Ramos (cell line): ENCODE results near the gene PUSL1.

Experiments
- in situ Hi-C: fragments of 300-500 bp; cut with MboI; formaldehyde crosslinking; loops from one replicate; pipeline ENCODE4 v1.14.3; 2022; ENCODE audit warnings: low sequenced_read_pairs; ENCODE audit not compliant: unreplicated experiment

The PUSL1 gene

DNA sequence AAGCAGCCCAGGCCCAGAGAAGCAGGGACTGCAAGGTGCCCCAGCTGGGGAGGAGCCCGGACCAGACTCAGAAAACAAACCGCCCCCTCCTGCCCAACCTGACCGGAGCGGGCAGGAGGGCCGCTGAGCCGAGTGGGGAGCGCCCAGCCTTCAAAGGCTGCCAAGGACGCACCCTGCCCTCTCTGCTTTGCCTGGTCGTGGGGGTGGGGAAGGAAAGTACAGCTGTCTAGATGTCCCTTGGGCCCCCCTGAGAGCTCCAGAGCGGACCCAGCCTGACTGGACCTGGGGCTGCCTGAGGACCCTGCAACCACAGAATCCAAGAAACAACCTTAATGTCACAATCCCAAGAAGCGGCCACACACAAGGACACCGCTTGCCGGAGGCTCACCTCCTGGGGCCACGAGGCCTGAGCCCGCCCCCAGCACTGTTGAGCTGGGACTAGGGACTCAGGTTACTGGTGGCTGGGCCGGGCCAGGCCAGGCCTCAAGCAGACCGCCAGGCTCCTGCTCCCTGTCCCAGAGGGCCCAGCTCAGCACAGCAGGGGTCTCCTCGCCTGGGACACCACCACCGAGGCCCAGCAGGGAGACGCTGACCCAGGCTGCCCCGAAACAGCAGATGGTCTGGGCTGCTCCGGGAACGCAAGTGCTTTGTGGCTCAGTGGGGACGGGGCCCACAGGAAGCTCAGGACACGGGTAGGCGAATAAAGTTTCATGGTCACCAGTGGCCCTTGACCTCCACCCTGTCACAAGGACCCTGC lies 39.4 kb downstream of the PUSL1 start:
- in situ Hi-C loops: no loop called here

GRCh38 chr1:1348420-1349255 lies 40.2 kb downstream of the PUSL1 start:
- in situ Hi-C loops: no loop called here

GRCh38 chr1:1349256-1350012 lies 41.0 kb downstream of the PUSL1 start, which contains the start of gene DVL1:
TSS of gene DVL1 (minus strand) at chr1:1349418. CDS start at chr1:1349065, 353 bp downstream.
- in situ Hi-C loops: no loop called here

DNA sequence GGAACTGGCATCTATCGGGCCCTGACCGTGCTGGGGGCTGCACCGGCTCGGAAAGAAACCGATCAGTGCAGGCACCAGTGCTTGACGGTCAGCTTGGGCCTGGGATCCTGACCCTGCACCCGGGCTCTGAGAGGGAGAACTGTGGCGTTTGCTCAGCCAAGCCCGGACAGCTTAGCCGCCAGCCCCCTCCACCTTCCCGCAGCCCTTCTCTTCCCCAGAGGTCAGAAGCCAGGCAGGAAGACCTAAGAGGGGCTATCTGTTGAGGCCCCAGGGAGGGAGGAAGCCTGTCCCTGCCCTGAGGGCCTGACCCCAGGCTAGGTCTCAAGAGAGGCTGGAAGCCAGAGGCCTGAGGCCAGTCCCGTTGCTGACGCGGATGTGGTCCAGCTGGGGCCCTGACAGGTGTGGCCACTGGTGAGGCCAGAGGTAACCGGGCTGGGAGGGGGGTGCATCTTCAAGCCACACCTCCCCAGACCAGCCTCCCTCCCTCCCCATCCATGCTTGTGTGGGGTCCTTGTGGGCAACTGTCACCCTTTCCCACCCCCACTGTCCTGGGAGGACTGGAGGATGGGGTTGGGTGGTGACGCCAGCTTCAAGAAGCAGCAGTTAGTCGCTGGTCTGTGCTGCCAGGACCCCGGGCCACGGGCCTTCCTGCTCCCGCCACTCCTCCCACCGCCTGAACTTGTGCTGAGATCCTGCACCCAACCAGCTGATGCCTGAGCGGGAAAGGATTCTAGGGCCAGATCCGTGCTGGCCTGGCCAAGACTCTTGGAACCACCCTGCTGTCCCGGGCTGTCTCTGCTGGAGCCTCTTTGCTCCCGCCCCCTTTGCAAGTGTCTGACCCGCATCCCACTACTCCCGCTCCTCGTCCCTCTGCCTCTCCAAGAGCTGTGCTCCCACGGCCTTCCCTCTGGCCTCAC lies 43.4 kb downstream of the PUSL1 start:
- in situ Hi-C loops: no loop called here

GRCh38 chr1:1352786-1353388 lies 44.5 kb downstream of the PUSL1 start:
- in situ Hi-C loops: no loop called here

GRCh38 chr1:1353389-1354151 lies 45.2 kb downstream of the PUSL1 start:
- in situ Hi-C loops: no loop called here

- in situ Hi-C loops: no loop called here
These were observed 46.2 kb downstream of the PUSL1 start for GRCh38 chr1:1354271-1355247.

GRCh38 chr1:1355416-1355815 lies 47.0 kb downstream of the PUSL1 start:
- in situ Hi-C loops: no loop called here

DNA sequence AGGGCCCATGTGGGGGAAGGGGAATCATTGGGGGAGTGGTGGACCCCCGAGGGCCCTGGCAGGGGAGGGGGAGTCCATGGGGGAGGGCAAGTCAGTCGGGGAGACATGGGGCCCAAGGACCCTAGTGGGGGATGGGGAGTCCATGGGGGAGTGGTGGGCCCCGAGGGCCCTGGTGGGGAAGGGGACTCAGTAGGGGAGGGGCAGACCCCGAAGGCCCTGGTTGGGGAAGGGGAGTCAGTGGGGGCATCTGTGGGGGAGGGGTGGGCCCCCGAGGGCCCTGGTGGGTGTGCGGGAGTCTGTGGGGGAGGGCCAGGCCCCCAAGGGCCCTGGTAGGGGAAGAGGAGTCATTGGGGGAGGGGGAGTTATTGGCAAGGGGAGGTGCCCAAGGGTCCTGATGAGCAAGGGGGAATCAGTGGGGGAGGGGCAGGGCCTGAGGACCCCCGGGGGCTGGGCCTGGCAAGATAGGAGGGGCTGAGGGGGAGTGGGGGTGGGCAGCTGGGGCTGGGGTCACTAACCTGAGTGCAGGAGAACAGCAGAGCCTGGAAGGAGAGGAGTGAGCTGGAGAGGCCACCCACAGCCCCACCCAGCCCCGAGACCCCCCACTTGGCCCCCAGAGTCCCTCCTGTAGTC lies 47.9 kb downstream of the PUSL1 start:
- in situ Hi-C loops: no loop called here

DNA sequence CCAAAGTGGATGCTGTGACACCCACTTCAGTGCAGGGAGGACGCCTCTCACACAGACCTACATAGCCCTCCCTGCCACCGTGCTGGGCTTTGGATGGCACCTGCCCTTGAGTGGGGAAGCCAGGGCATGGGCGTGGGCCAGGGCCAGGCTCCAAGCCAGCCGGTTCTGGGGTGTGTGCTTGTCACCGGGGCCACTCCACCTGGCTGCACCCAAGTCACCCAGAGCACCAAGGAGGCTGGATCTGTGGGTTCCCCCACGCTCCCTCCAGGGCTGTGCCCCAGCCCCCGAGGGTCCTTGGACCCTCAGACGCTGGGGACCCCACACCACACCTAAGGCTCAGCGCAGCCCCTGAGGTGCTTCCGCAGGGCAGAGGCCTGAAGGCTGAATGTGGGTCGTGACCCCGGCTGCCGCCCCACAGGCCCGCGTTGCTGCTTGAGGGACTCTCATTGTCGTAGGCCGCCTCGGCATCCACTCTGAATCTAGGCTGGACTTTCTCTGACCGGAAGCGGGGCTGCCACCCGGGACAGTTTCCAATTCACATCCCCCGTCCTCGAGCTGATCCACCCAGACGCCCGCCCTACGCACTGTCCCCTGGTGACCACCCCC lies 48.5 kb downstream of the PUSL1 start:
- in situ Hi-C loops: no loop called here

- in situ Hi-C loops: no loop called here
These were observed 49.6 kb downstream of the PUSL1 start for GRCh38 chr1:1357871-1358432.

DNA sequence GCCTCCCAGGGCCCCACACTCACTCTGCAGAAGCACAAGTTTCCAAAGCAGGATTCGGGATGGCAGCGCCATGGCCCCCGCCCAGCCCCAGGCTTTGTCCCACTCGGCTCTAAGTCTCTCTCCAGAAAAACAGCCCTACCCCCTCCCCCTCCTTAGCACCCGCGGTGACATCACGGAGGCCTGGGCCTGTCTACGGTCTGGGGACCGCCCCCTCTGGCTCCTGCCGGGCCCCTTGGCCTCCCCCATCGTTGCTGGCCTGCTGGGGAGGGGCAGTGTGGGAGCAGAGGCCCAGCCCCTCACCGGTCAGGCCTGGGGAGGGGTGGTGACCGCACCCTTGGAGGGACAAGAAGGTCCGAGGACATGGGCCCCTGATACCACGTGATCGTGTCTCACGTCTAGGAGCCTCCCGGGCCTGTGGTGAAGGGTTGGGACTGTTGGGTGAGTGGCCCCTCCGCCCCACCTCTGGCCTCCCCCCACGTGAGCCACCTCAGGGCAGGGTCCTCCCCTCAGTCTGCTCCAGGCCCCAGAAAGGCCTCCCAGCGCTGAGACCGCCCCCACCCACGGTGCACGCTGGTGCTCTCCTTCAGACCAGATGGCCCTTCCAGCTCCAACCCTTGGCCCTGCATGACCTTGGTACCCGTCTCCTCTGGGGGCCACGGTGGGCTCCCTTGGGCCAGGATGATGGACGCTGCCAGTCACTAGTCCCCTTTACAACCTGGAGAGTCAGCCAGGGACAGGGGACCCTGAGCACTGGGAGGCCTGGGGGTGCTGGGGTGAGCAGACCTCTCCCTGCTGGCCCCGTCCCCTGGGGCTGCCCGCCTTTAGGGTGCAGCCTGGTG lies 50.3 kb downstream of the PUSL1 start, which contains the start of gene MXRA8:
MXRA8 (minus strand) TSS at position 123 of the 839 bp plus-strand sequence; CDS start at position 72, 51 bp downstream.
- in situ Hi-C loops: no loop called here

DNA sequence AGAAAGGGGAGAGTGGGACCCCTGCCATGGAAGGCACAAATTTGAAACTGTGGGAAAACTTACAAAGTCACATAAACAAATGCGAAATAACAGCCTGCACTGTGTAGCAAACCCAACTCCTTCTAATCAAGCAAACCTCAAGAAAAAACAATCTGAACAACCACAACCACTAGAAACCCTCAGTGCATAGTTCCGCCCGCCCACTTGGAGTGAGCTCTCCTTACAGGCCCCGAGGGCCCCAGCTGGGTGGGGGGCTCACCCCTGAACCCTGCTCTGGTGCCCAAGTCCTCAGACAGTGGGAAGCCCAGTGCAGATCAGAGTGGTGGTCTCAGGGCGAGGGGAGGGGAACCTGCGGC lies 50.9 kb downstream of the PUSL1 start:
- in situ Hi-C loops: no loop called here

DNA sequence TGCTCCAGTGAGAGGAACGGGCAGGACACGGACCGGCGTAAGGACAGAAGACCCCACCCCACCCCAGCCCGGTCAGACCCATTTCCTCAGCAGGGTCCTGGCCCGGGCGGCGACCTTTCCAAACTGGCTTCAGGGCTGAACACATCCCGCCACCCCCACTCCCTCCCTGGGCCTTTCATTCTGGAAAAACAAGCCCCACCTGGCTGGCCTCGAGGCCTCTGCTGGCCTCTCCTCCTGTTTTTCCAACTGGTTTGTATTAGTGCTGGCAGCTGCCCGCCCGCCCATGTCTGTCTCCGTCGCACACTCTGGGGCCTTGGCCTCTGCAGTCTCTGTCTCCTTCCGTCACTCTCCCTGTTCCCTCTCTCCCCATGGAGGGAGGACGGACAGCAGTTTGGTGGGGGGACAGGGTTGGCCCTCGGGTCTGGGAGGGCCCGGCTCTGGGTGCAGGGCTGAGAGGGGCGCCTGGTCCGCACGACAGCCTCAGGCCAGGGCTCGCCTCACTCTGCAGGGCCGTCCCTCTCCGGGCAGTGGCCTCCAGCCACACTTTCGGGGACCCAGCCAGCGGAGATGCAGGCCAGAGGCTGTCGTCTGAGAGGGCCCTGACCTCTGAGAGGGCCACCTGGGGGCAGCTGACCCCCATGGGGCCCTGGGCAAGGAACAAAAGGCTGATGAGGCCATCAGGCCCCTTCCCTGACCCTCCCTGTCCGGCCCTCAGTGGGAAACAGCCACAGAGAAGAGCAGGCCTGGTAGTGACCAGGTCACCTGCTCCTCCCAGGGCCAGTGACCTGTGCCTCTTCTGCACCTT lies 51.5 kb downstream of the PUSL1 start:
- in situ Hi-C loops: no loop called here
